OCI-LY1 (cell line): ENCODE measurements around the gene NELL2.

Experiments
- EZH2 ChIP-seq: fragments of 200-600 bp; sonication (generic), shearing (Covaris generic); IDR thresholded peaks from 2 replicates; pipeline ENCODE4 v1.8.0; 2017; ENCODE audit warnings: borderline replicate concordance, mixed run types, mild to moderate bottlenecking, antibody characterized with exemption, low read length, moderate library complexity, mixed read lengths
- TF ChIP-seq, protein P1 (sequence below): fragments of 200-600 bp; sonication (generic), shearing (Covaris generic); IDR thresholded peaks from 2 replicates; pipeline ENCODE4 v1.5.1; 2017; ENCODE audit warnings: mild to moderate bottlenecking, antibody characterized with exemption, low read length, moderate library complexity, mixed read lengths

DNA sequence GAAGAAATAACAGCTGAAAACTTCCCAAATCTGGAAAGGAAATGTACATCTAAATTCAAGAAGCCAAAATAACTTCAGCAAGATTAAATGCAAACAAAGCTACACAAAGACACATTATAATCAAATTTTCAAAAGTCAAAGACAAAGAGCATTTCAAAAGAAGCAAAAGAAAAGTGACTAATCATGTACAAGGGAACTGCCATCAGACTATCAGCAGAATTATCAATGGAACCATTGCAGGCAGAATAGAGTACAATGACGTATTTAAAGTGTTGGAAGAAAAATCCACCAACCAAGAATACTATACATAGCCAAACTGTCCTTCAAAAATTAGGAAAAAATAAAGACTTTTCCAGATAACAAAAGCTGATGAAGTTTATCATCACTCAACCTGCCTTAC, 147.5 kb downstream of the NELL2 start:
- TF ChIP-seq EZH2, result no peak
- TF ChIP-seq, protein P1, sequence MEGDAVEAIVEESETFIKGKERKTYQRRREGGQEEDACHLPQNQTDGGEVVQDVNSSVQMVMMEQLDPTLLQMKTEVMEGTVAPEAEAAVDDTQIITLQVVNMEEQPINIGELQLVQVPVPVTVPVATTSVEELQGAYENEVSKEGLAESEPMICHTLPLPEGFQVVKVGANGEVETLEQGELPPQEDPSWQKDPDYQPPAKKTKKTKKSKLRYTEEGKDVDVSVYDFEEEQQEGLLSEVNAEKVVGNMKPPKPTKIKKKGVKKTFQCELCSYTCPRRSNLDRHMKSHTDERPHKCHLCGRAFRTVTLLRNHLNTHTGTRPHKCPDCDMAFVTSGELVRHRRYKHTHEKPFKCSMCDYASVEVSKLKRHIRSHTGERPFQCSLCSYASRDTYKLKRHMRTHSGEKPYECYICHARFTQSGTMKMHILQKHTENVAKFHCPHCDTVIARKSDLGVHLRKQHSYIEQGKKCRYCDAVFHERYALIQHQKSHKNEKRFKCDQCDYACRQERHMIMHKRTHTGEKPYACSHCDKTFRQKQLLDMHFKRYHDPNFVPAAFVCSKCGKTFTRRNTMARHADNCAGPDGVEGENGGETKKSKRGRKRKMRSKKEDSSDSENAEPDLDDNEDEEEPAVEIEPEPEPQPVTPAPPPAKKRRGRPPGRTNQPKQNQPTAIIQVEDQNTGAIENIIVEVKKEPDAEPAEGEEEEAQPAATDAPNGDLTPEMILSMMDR, result no peak
